Suprapubic skin (tissue), 3 donors: Measurements from ENCODE around the gene STING1.

ENCODE experiments used
- CTCF ChIP-seq, 2 donors: fragments of 200-600 bp in 1 of 2; fragments of 450-650 bp in 1 of 2; sonication (generic) in 1 of 2; IDR thresholded peaks; one replicate each; pipeline ENCODE4 v1.5.1; 2016 to 2019; ENCODE audit warnings: antibody characterized with exemption in 2 of 2, mild to moderate bottlenecking in 1 of 2, moderate library complexity in 1 of 2
- POLR2A ChIP-seq, 2 donors: fragments of 450-650 bp; IDR thresholded peaks; one replicate each; pipeline ENCODE4 v1.6.1; 2017; ENCODE audit warnings: antibody characterized with exemption in 2 of 2, mild to moderate bottlenecking in 2 of 2, moderate library complexity in 2 of 2

DNA sequence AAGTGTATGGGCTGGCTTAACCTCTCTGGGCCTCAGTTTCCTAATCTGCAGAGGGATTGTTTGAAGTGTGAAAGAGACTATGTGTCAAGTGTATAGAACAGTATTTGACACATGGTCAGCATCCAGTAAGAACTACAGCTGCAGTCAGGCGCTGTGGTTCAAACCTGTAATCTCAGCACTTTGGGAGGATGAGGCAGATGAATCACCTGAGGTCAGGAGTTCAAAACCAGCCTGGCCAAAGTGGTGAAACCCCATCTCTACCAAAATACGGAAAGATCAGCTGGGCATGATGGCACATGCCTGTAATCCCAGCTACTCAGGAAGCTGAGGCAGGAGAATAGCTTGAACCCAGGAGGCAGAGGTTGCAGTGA lies 31.9 kb upstream of the STING1 start:
- TF ChIP-seq POLR2A (IDR thresholded peaks at IDR 0.05) (no peak), CTCF (IDR thresholded peaks at IDR 0.05) (no peak)
